HCT116 (cell line): Measurements from ENCODE around the gene HAUS6. TPM values are rescaled to one million over a fixed set of nuclear protein-coding genes. Genes with fewer than 3 reads are reported as not detected.

Experiments
- ATAC-seq: fragments of 200-7000 bp; cut with Tn5 transposase; 2 replicates; pipeline ENCODE4 v1.9.1; 2020; ENCODE audit warnings: mild to moderate bottlenecking, moderate library complexity
- BruUV-seq: library from RNA; stranded (reverse); fragments of 400-500 nt; replicated peaks from 2 replicates; lab custom pipeline; 2021; lab: Mats Ljungman, UMichigan
- CTCF ChIA-PET: fragments of 300-600 bp; sonication (Branson Sonifier 250); formaldehyde crosslinking; loops from one replicate; lab custom pipeline; 2021; ENCODE audit warnings: antibody characterized with exemption; lab: Charles Lee
- POLR2A ChIA-PET: fragments of 300-600, 350-600 bp; sonication (Branson Sonifier 250); formaldehyde crosslinking; loops from one replicate; lab custom pipeline; 2021; ENCODE audit warnings: antibody characterized with exemption; lab: Charles Lee
- RAD21 ChIA-PET, 2 experiments: fragments of 300-600 bp; sonication (Branson Sonifier 250); formaldehyde crosslinking; loops; one replicate each; lab custom pipeline; 2023; ENCODE audit warnings: low total read pairs in 2 of 2; ENCODE audit not compliant: uncharacterized antibody in 2 of 2, unreplicated experiment in 2 of 2, low non-redundant PET in 1 of 2; lab: Charles Lee
- DNase-seq: peaks from one replicate; pipeline ENCODE4 v3.0.0-alpha.2; 2010; ENCODE audit warnings: low read depth, low spot score
- H2AFZ ChIP-seq: fragments of 200-600 bp; shearing (Covaris generic), sonication (generic); 2 replicates; pipeline ENCODE4 v1.6.1; 2017; ENCODE audit warnings: low read depth, mixed run types, mixed read lengths, antibody characterized with exemption, low read length; ENCODE audit not compliant: poor library complexity, severe bottlenecking
- H3K27ac ChIP-seq: 2 replicates; pipeline ENCODE4 v1.5.1; 2012; ENCODE audit warnings: low read depth, low read length
- H3K27me3 ChIP-seq: fragments of 200-600 bp; sonication (generic); 2 replicates; pipeline ENCODE4 v1.6.1; 2016; ENCODE audit warnings: mixed run types, low read length, mixed read lengths; ENCODE audit not compliant: insufficient read depth
- H3K36me3 ChIP-seq, 2 experiments: fragments of 200-500 bp in 1 of 2; fragments of 200-600 bp in 1 of 2; sonication (Bioruptor generic) in 1 of 2; sonication (generic) in 1 of 2; 2 replicates each; pipeline versions ENCODE4 v1.5.1 to v1.6.1; 2014 to 2016; ENCODE audit warnings: low read length in 2 of 2, inconsistent platforms in 1 of 2, mixed read lengths in 1 of 2, mixed run types in 1 of 2; ENCODE audit not compliant: insufficient read depth in 2 of 2, control insufficient read depth in 1 of 2
- H3K4me1 ChIP-seq, 2 experiments: fragments of 200-600 bp in 1 of 2; sonication (generic) in 1 of 2; 2 replicates each; pipeline versions ENCODE4 v1.5.1 to v1.6.1; 2012 to 2017; ENCODE audit warnings: low read length in 2 of 2, inconsistent platforms in 1 of 2, mild to moderate bottlenecking in 1 of 2, mixed read lengths in 1 of 2, mixed run types in 1 of 2, moderate library complexity in 1 of 2; ENCODE audit not compliant: insufficient read depth in 2 of 2, control insufficient read depth in 1 of 2
- H3K4me2 ChIP-seq: fragments of 200-600 bp; sonication (generic); 2 replicates; pipeline ENCODE4 v1.6.1; 2017; ENCODE audit warnings: mixed run types, low read length, mixed read lengths
- H3K4me3 ChIP-seq, 2 experiments: fragments of 200-600 bp in 1 of 2; sonication (generic) in 1 of 2; replicated peaks in 1 of 2; 2 replicates each; pipeline ENCODE4 v1.5.1; 2011 to 2016; ENCODE audit warnings: low read length in 2 of 2, control low read depth in 1 of 2, low read depth in 1 of 2, mild to moderate bottlenecking in 1 of 2, mixed read lengths in 1 of 2, mixed run types in 1 of 2
- H3K79me2 ChIP-seq: fragments of 200-600 bp; sonication (generic); 2 replicates; pipeline ENCODE4 v1.6.1; 2017; ENCODE audit warnings: mild to moderate bottlenecking, mixed run types, low read length, moderate library complexity, mixed read lengths; ENCODE audit not compliant: insufficient read depth
- H3K9ac ChIP-seq: fragments of 200-600 bp; sonication (generic); 2 replicates; pipeline ENCODE4 v1.6.1; 2016; ENCODE audit warnings: low read length, mixed read lengths
- H3K9me2 ChIP-seq: fragments of 200-600 bp; sonication (generic), shearing (Covaris generic); 2 replicates; pipeline ENCODE4 v1.6.1; 2017; ENCODE audit warnings: mixed run types, mild to moderate bottlenecking, moderate library complexity; ENCODE audit not compliant: insufficient read depth
- H3K9me3 ChIP-seq, 2 experiments: fragments of 200-500 bp in 1 of 2; fragments of 200-600 bp in 1 of 2; sonication (Bioruptor generic) in 1 of 2; sonication (generic) in 1 of 2; 2 replicates each; pipeline ENCODE4 v1.6.1; 2014 to 2017; ENCODE audit warnings: low read length in 2 of 2, mixed read lengths in 2 of 2, inconsistent platforms in 1 of 2, low read depth in 1 of 2, mild to moderate bottlenecking in 1 of 2, mixed run types in 1 of 2, moderate library complexity in 1 of 2; ENCODE audit not compliant: control insufficient read depth in 1 of 2, insufficient read depth in 1 of 2
- H4K20me1 ChIP-seq: fragments of 200-600 bp; sonication (generic), shearing (Covaris generic); 2 replicates; pipeline ENCODE4 v1.6.1; 2017; ENCODE audit warnings: mixed run types, mild to moderate bottlenecking, moderate library complexity; ENCODE audit not compliant: insufficient read depth
- CEBPB ChIP-seq: IDR thresholded peaks from 2 replicates; pipeline ENCODE4 v1.6.1; 2012; ENCODE audit warnings: low read depth
- CTCF ChIP-seq, 3 experiments: fragments of 200-600 bp in 1 of 3; sonication (generic) in 1 of 3; IDR thresholded peaks in 2 of 3; conservative IDR thresholded peaks in 1 of 3; 2 replicates each; pipeline ENCODE4 v1.5.1; 2012 to 2017; ENCODE audit warnings: low read depth in 2 of 3, low read length in 2 of 3, antibody characterized with exemption in 1 of 3, borderline replicate concordance in 1 of 3, control low read depth in 1 of 3, mild to moderate bottlenecking in 1 of 3, mixed read lengths in 1 of 3, mixed run types in 1 of 3, moderate library complexity in 1 of 3; ENCODE audit not compliant: insufficient read depth in 1 of 3
- ELF1 ChIP-seq: IDR thresholded peaks from 2 replicates; pipeline ENCODE4 v1.6.1; 2012; ENCODE audit warnings: low read depth, borderline replicate concordance
- EZH2 ChIP-seq: fragments of 200-600 bp; sonication (generic); IDR thresholded peaks from 2 replicates; pipeline ENCODE4 v1.6.1; 2017; ENCODE audit warnings: antibody characterized with exemption, mixed run types
- EZH2phosphoT487 ChIP-seq: fragments of 200-600 bp; IDR thresholded peaks from 2 replicates; pipeline ENCODE4 v1.6.1; 2018; ENCODE audit warnings: antibody characterized with exemption, borderline replicate concordance
- FOSL1 ChIP-seq: IDR thresholded peaks from 2 replicates; pipeline ENCODE4 v1.6.1; 2012; ENCODE audit warnings: low read depth
- MAX ChIP-seq: IDR thresholded peaks from 2 replicates; pipeline ENCODE4 v1.6.1; 2012
- POLR2AphosphoS5 ChIP-seq: IDR thresholded peaks from 2 replicates; pipeline ENCODE4 v1.6.1; 2011; ENCODE audit warnings: mild to moderate bottlenecking, low read depth, low read length, moderate library complexity
- RAD21 ChIP-seq: IDR thresholded peaks from 2 replicates; pipeline ENCODE4 v1.6.1; 2012; ENCODE audit warnings: low read depth, mild to moderate bottlenecking
- SIN3A ChIP-seq: IDR thresholded peaks from 2 replicates; pipeline ENCODE4 v1.6.1; 2012; ENCODE audit warnings: low read depth
- TCF7L2 ChIP-seq: IDR thresholded peaks from 2 replicates; pipeline ENCODE4 v1.7.0; 2011; ENCODE audit warnings: borderline replicate concordance, inconsistent platforms; ENCODE audit not compliant: insufficient read depth, insufficient read length; ENCODE audit errors: extremely low read depth
- YY1 ChIP-seq: IDR thresholded peaks from 2 replicates; pipeline ENCODE4 v1.6.1; 2011; ENCODE audit warnings: low read length, low read depth, moderate library complexity, mild to moderate bottlenecking; ENCODE audit not compliant: insufficient replicate concordance; ENCODE audit errors: extremely low read depth
- ZBTB33 ChIP-seq: IDR thresholded peaks from 2 replicates; pipeline ENCODE4 v1.6.1; 2011; ENCODE audit warnings: mild to moderate bottlenecking, low read length, moderate library complexity; ENCODE audit not compliant: insufficient replicate concordance; ENCODE audit errors: extremely low read depth
- ZFX ChIP-seq: fragments of 450-650 bp; IDR thresholded peaks from 2 replicates; pipeline ENCODE4 v1.6.1; 2017
- ZNF274 ChIP-seq: fragments of 200-500 bp; sonication (Bioruptor generic); IDR thresholded peaks from 2 replicates; pipeline ENCODE4 v1.6.1; 2014; ENCODE audit warnings: mild to moderate bottlenecking, low read depth, low read length, inconsistent platforms
- intact Hi-C: fragments of 100-400 bp; cut with micrococcal nuclease; formaldehyde crosslinking; loops from 2 replicates; pipeline ENCODE4 v1.10.0; 2022
- total RNA-seq: library from RNA; stranded (reverse); gene quantifications from one replicate; pipeline ENCODE4 v1.2.1, GENCODE V29; 2021; ENCODE audit not compliant: unreplicated experiment

HAUS6 gene
- total RNA-seq, 1 experiment from 2014 or later = 28.8 TPM

GRCh38 chr9:19146441-19147024 lies 43.8 kb upstream of the HAUS6 start (continued):
- TF ChIP-seq TCF7L2 (no peak), YY1 (no peak)
- TF ChIP-seq, all 23 proteins: peak for 0

- no peaks in the 10 kb centered on the region for H3K9me3 ChIP-seq
- no peak overlapping the region for H3K27ac ChIP-seq
- ChIA-PET POLR2A (no interaction called here), CTCF (no interaction called here), RAD21 (no interaction called here)
- H3K9ac ChIP-seq = no peak overlapping the region
- H2AFZ ChIP-seq = no peak overlapping the region
- no peak for ATAC-seq
- intact Hi-C loops = no loop called here
- no peak for DNase-seq
- BruUV-seq = no TSS peak
- no peaks in the 10 kb centered on the region for H3K36me3 ChIP-seq
- no peaks in the 10 kb centered on the region for H3K27me3 ChIP-seq
- no peaks in the 10 kb centered on the region for H3K9me2 ChIP-seq
- H3K4me2 ChIP-seq = no peak overlapping the region
- H3K4me3 ChIP-seq = no peak overlapping the region
- no peaks in the 10 kb centered on the region for H3K4me1 ChIP-seq
- TF ChIP-seq ELF1 (no peak), POLR2AphosphoS5 (no peak), CTCF (IDR thresholded peaks at IDR 0.05 in 2 of 3, conservative IDR thresholded peaks at IDR 0.05 in 1 of 3; ENCODE audit: borderline replicate concordance in 1 of 3, insufficient read depth in 1 of 3, low read depth in 2 of 3, low read length in 2 of 3) (no peak), ZBTB33 (no peak), RAD21 (no peak), EZH2 (no peak), SIN3A (no peak), EZH2phosphoT487 (no peak), MAX (no peak), ZNF274 (no peak), YY1 (no peak), CEBPB (no peak), FOSL1 (no peak), ZFX (no peak)
- H4K20me1 ChIP-seq = no peaks in the 10 kb centered on the region
- no peaks in the 10 kb centered on the region for H3K79me2 ChIP-seq
These were observed 43.2 kb upstream of the HAUS6 start for GRCh38 chr9:19145881-19146280.
